GM21786 (cell line): Measurements from ENCODE around the gene UNC5A.
"Not testable (repeated sequence)": the region's sequence is repeated elsewhere in the genome, so short reads cannot be mapped to it uniquely, and the experiment has no call there.

Experiments
- ATAC-seq: cut with Tn5 transposase; IDR thresholded peaks from one replicate; pipeline ENCODE4 v1.9.1; 2021; ENCODE audit not compliant: unreplicated experiment

The UNC5A gene

GRCh38 chr5:176861276-176861675 lies 50.9 kb downstream of the UNC5A start:
- ATAC-seq, result no peak

- ATAC-seq, result no peak
These were observed 52.1 kb downstream of the UNC5A start for GRCh38 chr5:176862330-176862995.

GRCh38 chr5:176863041-176863764 lies 52.8 kb downstream of the UNC5A start:
- ATAC-seq, result no peak

GRCh38 chr5:176863765-176864098 lies 53.4 kb downstream of the UNC5A start:
- no peak for ATAC-seq

- no peak for ATAC-seq
These were observed 54.4 kb downstream of the UNC5A start for GRCh38 chr5:176864755-176865154.

GRCh38 chr5:176865964-176866363 lies 55.6 kb downstream of the UNC5A start:
- no peak for ATAC-seq

GRCh38 chr5:176866707-176867310 lies 56.5 kb downstream of the UNC5A start:
- ATAC-seq, result no peak

- no peak for ATAC-seq
These were observed 57.8 kb downstream of the UNC5A start for GRCh38 chr5:176868126-176868525.

GRCh38 chr5:176868731-176869130 lies 58.4 kb downstream of the UNC5A start:
- no peak for ATAC-seq

- ATAC-seq, result no peak
These were observed 59.2 kb downstream of the UNC5A start for GRCh38 chr5:176869501-176870109.

- no peak for ATAC-seq
These were observed 59.8 kb downstream of the UNC5A start for GRCh38 chr5:176870110-176870591.

- not testable (repeated sequence) for ATAC-seq
These were observed 60.3 kb downstream of the UNC5A start for GRCh38 chr5:176870644-176871043.

GRCh38 chr5:176872586-176872985 lies 62.2 kb downstream of the UNC5A start:
- not testable (repeated sequence) for ATAC-seq

- ATAC-seq, result not testable (repeated sequence)
These were observed 62.7 kb downstream of the UNC5A start for GRCh38 chr5:176873011-176873410.

GRCh38 chr5:176873541-176874172 lies 63.3 kb downstream of the UNC5A start:
- ATAC-seq, result no peak

- ATAC-seq, result no peak
These were observed 63.9 kb downstream of the UNC5A start for GRCh38 chr5:176874198-176874780.

GRCh38 chr5:176875014-176875550 lies 64.7 kb downstream of the UNC5A start:
- no peak for ATAC-seq

GRCh38 chr5:176875783-176876505 lies 65.6 kb downstream of the UNC5A start:
- ATAC-seq, result no peak

- ATAC-seq, result no peak
These were observed 66.4 kb downstream of the UNC5A start for GRCh38 chr5:176876506-176877431.
